ENCODE measurements around the gene PFN1. TPM values are rescaled to one million over a fixed set of nuclear protein-coding genes. Genes with fewer than 3 reads are reported as not detected.
"Not testable (repeated sequence)": the region's sequence is repeated elsewhere in the genome, so short reads cannot be mapped to it uniquely, and the experiment has no call there.

The PFN1 gene
- total RNA-seq, 4 donors from 2014 or later, result 170 to 396 (median 304) TPM

DNA sequence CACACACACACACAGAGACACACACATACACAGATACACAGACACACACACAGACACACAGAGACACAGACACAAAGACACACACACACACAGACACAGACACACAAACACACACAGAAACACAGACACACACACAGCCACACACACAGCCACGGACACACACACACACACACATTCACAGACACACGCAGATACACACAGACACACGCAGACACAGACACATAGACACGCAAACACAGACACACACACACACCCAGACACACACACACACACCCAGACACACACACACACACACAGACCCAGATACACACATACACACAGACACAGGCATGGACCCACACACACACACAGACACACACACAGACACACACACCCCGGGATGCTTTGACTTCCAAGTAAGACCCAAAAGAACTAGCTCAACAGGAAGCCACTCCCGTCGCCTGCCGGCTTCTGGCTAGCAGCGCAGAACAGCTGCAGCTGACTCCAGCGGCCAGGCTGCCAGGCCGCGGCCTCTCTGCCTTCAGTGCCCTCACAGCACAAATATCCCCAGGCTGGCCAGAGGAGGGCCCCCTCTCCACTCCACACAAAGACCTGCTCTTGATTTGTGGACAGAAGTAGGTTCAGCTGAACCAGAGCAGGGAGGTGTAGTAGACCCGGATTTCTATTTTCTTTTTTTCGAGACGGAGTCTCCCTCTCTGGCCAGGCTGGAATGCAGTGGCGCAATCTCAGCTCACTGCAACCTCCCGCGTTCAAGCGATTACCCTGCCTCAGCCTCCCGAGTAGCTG is 39.4 kb downstream of the PFN1 start:
- intact Hi-C loops (cut with DNase I; ENCODE audit: low total_unique reads), result no loop called here
- TF ChIP-seq, protein P1, sequence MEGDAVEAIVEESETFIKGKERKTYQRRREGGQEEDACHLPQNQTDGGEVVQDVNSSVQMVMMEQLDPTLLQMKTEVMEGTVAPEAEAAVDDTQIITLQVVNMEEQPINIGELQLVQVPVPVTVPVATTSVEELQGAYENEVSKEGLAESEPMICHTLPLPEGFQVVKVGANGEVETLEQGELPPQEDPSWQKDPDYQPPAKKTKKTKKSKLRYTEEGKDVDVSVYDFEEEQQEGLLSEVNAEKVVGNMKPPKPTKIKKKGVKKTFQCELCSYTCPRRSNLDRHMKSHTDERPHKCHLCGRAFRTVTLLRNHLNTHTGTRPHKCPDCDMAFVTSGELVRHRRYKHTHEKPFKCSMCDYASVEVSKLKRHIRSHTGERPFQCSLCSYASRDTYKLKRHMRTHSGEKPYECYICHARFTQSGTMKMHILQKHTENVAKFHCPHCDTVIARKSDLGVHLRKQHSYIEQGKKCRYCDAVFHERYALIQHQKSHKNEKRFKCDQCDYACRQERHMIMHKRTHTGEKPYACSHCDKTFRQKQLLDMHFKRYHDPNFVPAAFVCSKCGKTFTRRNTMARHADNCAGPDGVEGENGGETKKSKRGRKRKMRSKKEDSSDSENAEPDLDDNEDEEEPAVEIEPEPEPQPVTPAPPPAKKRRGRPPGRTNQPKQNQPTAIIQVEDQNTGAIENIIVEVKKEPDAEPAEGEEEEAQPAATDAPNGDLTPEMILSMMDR (IDR thresholded peaks at IDR 0.05), result peak; percentile 62 to 91 (median 77)
- TF ChIP-seq POLR2A (IDR thresholded peaks at IDR 0.05), result no peak
- Histone ChIP-seq H3K27me3 (no peaks in the 10 kb centered on the region), H3K27ac (peak overlapping the region; percentile 18 to 54), H3K9me3 (no peaks in the 10 kb centered on the region), H3K36me3 (no peaks in the 10 kb centered on the region), H3K4me1 (no peaks in the 10 kb centered on the region), H3K4me3 (no peak overlapping the region)
- DNase-seq, result peak; percentile 82 to 87

DNA sequence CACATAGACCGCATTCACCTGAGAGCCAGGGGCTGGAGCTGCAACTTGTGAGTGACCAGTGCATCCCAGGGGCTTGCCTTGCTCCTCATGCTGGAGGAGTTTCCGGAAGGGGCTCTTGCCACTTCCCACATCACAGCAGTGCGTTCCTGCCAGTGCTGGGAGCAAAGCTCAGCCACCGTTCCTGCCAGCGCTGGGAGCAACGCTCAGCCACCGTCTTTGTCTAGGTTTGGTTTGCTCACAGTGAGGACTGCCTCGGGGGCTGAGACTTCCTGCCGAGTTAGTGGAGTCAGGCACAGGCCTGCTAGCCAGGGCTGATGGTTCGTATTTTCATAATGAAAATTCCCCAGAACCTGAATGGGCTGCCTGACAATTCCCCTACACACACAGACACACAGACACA is 40.0 kb downstream of the PFN1 start:
- DNase-seq, result no peak

DNA sequence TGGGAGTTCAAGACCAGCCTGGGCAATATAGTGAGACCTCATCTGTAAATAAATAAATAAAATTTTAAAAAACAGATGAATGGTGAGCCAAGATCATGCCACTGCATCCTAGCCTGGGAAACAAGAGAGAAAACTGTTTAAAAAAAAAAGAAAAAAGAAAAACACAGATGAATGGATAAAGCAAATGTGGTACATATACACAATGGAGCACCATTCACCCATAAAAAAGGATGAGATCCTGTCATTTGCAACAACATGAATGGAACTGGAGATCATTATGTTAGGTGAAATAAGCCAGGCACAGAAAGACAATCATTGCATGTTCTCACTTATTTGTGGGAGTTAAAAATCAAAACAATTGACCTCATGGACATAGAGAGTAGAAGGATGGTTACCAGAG is 41.7 kb downstream of the PFN1 start:
- H3K27me3 ChIP-seq; H3K27ac ChIP-seq; H3K36me3 ChIP-seq; H3K4me1 ChIP-seq; H3K4me3 ChIP-seq; DNase-seq; H3K9me3 ChIP-seq; intact Hi-C loops (cut with DNase I; ENCODE audit: low total_unique reads): not testable (repeated sequence)

More for the DNA sequence above, 40.0 kb downstream of the PFN1 start:
- intact Hi-C loops (cut with DNase I; ENCODE audit: low total_unique reads), result no loop called here
- no peaks in the 10 kb centered on the region for H3K4me1 ChIP-seq
- H3K4me3 ChIP-seq, result no peak overlapping the region
- no peaks in the 10 kb centered on the region for H3K27me3 ChIP-seq
- H3K9me3 ChIP-seq, result no peaks in the 10 kb centered on the region
- peak overlapping the region in 1 of 2 donors; percentile 54 for H3K27ac ChIP-seq
- TF ChIP-seq, protein P1 (IDR thresholded peaks at IDR 0.05), result no peak
- TF ChIP-seq POLR2A (IDR thresholded peaks at IDR 0.05), result no peak
- H3K36me3 ChIP-seq, result no peaks in the 10 kb centered on the region

DNA sequence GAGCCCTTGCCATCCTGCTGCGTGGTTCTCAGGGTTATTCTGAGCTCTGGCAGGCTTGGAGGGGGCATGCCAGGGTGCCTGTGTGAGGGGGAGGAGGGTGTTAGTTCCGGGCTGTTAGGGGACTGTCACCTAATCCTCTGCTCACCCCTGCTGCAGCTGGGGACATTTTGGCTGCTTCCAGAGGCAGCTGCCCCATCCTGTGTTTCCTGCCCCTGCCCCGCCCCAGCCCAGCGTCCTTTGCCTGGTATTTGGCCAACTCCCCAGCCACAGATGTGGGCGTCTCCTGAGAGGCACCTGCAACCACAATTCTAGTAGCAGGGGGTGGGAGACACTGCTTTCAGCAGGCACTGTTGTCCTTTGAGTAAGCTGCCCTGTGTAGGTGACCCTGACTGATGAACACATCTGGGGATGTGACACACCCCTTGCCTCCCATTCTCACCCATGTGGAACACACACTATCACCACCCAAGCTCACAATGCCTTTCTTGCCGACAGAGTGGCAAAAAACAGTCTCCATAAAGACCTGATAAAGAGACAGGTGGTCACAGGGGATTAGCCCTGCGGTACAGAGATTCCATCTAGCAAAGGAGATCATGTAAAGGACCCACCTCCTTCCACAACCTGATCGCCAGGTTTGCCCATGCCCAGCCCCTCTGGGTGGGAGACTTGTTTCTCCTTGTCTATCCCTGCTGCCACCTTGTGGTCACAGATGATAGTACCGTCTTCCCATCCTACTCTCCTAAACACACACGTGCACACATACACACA is 45.1 kb downstream of the PFN1 start, which contains the start of gene CHRNE:
Gene CHRNE, minus strand, starts transcription at position 48 of the 768 bp plus-strand sequence. Its CDS starts 35 bp downstream, at position 13.
- DNase-seq, result peak; percentile 61 to 84
- Histone ChIP-seq H3K27ac (peak within 1 kb of the TSS in 1 of 2 donors; percentile 1), H3K27me3 (peaks cover 0 to 4% of the 10 kb centered on the region in 2 donors), H3K4me3 (no peak within 1 kb of the TSS), H3K36me3 (no peaks in the 10 kb centered on the region), H3K4me1 (no peaks in the 10 kb centered on the region), H3K9me3 (no peaks in the 10 kb centered on the region)
- intact Hi-C loops (cut with DNase I; ENCODE audit: low total_unique reads), result no loop called here
- no peak for TF ChIP-seq POLR2A (IDR thresholded peaks at IDR 0.05)
- TF ChIP-seq, protein P1 (IDR thresholded peaks at IDR 0.05), result peak; percentile 57 to 73 (median 70)

DNA sequence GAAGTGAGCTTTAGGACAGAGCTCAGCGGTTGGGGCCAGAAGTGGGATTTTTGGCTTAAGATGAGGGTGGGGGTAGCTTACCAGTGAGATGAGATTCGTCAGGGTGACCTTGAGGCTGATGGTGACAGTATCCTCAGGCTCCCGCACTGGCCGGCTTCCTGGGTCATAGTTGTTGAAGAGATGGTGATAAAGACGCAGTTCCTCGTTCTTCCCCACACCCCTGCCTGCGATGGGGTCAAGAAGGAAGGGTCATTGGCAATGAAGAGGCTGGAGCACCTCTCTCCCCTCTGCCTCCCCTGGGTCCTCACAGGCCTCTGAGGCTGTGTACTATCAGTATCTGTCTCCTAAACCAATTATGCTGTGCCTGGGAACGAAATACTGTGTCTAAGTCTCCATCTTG is 45.8 kb downstream of the PFN1 start:
- Histone ChIP-seq H3K4me1 (no peaks in the 10 kb centered on the region), H3K27me3 (peaks cover 0 to 4% of the 10 kb centered on the region in 2 donors), H3K36me3 (no peaks in the 10 kb centered on the region), H3K4me3 (no peak overlapping the region), H3K9me3 (no peaks in the 10 kb centered on the region), H3K27ac (peak overlapping the region in 1 of 2 donors; percentile 1)
- TF ChIP-seq POLR2A (IDR thresholded peaks at IDR 0.05), result no peak
- TF ChIP-seq, protein P1 (IDR thresholded peaks at IDR 0.05), result no peak
- intact Hi-C loops (cut with DNase I; ENCODE audit: low total_unique reads), result no loop called here
- no peak for DNase-seq
